IMR-90 (cell line): ENCODE data around the gene SNCA. TPM values are rescaled to one million over a fixed set of nuclear protein-coding genes. Genes with fewer than 3 reads are reported as not detected.

Experiments
- ATAC-seq: fragments of 200-7000 bp; cut with Tn5 transposase; 2 replicates; pipeline ENCODE4 v1.9.1; 2020; ENCODE audit warnings: low read depth, mild to moderate bottlenecking, moderate library complexity
- BruUV-seq: library from RNA; stranded (reverse); fragments of 400-500 nt; replicated peaks from 2 replicates; lab custom pipeline; 2021; lab: Mats Ljungman, UMichigan
- CTCF ChIA-PET: fragments of 300-600 bp; formaldehyde crosslinking; extraction: SDS; loops from one replicate; lab custom pipeline; 2021; ENCODE audit warnings: antibody characterized with exemption; lab: Yijun Ruan, JAX
- POLR2A ChIA-PET: fragments of 300-600 bp; sonication (Branson Sonifier 250); formaldehyde crosslinking; loops from one replicate; lab custom pipeline; 2022; ENCODE audit warnings: antibody characterized with exemption; ENCODE audit not compliant: unreplicated experiment; lab: Charles Lee
- DNase-seq: peaks from one replicate; pipeline ENCODE4 v3.0.0; 2013
- H2AFZ ChIP-seq: replicated peaks from 2 replicates; pipeline ENCODE3; 2013; ENCODE audit warnings: low read length, mild to moderate bottlenecking; ENCODE audit not compliant: poor library complexity
- H2AK5ac ChIP-seq: 2 replicates; pipeline ENCODE4 v1.6.1; 2013; ENCODE audit warnings: low read depth, low read length, inconsistent platforms
- H2AK9ac ChIP-seq: replicated peaks from 2 replicates; pipeline ENCODE3; 2013; ENCODE audit warnings: mild to moderate bottlenecking, low read depth, low read length, moderate library complexity; ENCODE audit not compliant: poor library complexity
- H2BK120ac ChIP-seq: 2 replicates; pipeline ENCODE4 v1.6.1; 2013; ENCODE audit warnings: low read depth, low read length, inconsistent platforms
- H2BK15ac ChIP-seq: 3 replicates; pipeline ENCODE4 v1.6.1; 2013; ENCODE audit warnings: low read depth, low read length, inconsistent platforms
- H2BK20ac ChIP-seq: 2 replicates; pipeline ENCODE4 v1.6.1; 2013; ENCODE audit warnings: low read depth, mild to moderate bottlenecking, inconsistent platforms, low read length, moderate library complexity
- H2BK5ac ChIP-seq: 2 replicates; pipeline ENCODE4 v1.6.1; 2013; ENCODE audit warnings: mild to moderate bottlenecking, low read depth, low read length, inconsistent platforms; ENCODE audit not compliant: poor library complexity, severe bottlenecking
- H3K14ac ChIP-seq: replicated peaks from 2 replicates; pipeline ENCODE4 v1.6.1; 2013; ENCODE audit warnings: low read depth, low read length, inconsistent platforms
- H3K18ac ChIP-seq: 2 replicates; pipeline ENCODE4 v1.6.1; 2013; ENCODE audit warnings: low read depth, low read length, control low read depth
- H3K23ac ChIP-seq: 2 replicates; pipeline ENCODE4 v1.6.1; 2013; ENCODE audit warnings: low read depth, low read length, inconsistent platforms
- H3K27ac ChIP-seq: 2 replicates; pipeline ENCODE4 v1.5.1; 2013; ENCODE audit warnings: mild to moderate bottlenecking, control low read depth, low read length; ENCODE audit not compliant: insufficient read depth
- H3K27me3 ChIP-seq: 2 replicates; pipeline ENCODE4 v1.6.1; 2013; ENCODE audit warnings: low read length; ENCODE audit not compliant: control insufficient read depth, insufficient read depth
- H3K36me3 ChIP-seq: 2 replicates; pipeline ENCODE4 v1.6.1; 2013; ENCODE audit warnings: low read length, mixed read lengths; ENCODE audit not compliant: control insufficient read depth, insufficient read depth
- H3K4ac ChIP-seq: 2 replicates; pipeline ENCODE4 v1.6.1; 2013; ENCODE audit warnings: low read depth, low read length, inconsistent platforms
- H3K4me1 ChIP-seq: 2 replicates; pipeline ENCODE4 v1.6.1; 2013; ENCODE audit warnings: low read length, mixed read lengths; ENCODE audit not compliant: control insufficient read depth, insufficient read depth
- H3K4me2 ChIP-seq: 2 replicates; pipeline ENCODE4 v1.6.1; 2013; ENCODE audit warnings: low read depth, mild to moderate bottlenecking, control low read depth, low read length, moderate library complexity
- H3K4me3 ChIP-seq: 2 replicates; pipeline ENCODE4 v1.5.1; 2013; ENCODE audit warnings: low read depth, mild to moderate bottlenecking, control low read depth, low read length, moderate library complexity; ENCODE audit not compliant: insufficient read depth
- H3K56ac ChIP-seq: 2 replicates; pipeline ENCODE4 v1.6.1; 2013; ENCODE audit warnings: low read length, inconsistent platforms; ENCODE audit not compliant: insufficient read depth; ENCODE audit errors: extremely low read depth
- H3K79me1 ChIP-seq, 2 experiments: 2 replicates each; pipeline ENCODE4 v1.6.1; 2013; ENCODE audit warnings: low read length in 2 of 2, inconsistent platforms in 1 of 2, low read depth in 1 of 2
- H3K9ac ChIP-seq: 2 replicates; pipeline ENCODE4 v1.6.1; 2013; ENCODE audit warnings: low read depth, low read length, control low read depth
- H3K9me1 ChIP-seq: 2 replicates; pipeline ENCODE4 v1.6.1; 2013; ENCODE audit warnings: low read length, inconsistent platforms; ENCODE audit not compliant: insufficient read depth
- H3K9me3 ChIP-seq: 2 replicates; pipeline ENCODE4 v1.6.1; 2013; ENCODE audit warnings: low read length; ENCODE audit not compliant: control insufficient read depth, insufficient read depth
- H4K20me1 ChIP-seq: 2 replicates; pipeline ENCODE4 v1.6.1; 2013; ENCODE audit warnings: low read length, inconsistent platforms; ENCODE audit not compliant: insufficient read depth
- H4K5ac ChIP-seq: 2 replicates; pipeline ENCODE4 v1.6.1; 2013; ENCODE audit warnings: mild to moderate bottlenecking, low read depth, low read length, control low read depth
- H4K8ac ChIP-seq, 2 experiments: 2 replicates each; pipeline ENCODE4 v1.6.1; 2013; ENCODE audit warnings: low read depth in 2 of 2, low read length in 2 of 2, control low read depth in 1 of 2, inconsistent platforms in 1 of 2
- H4K91ac ChIP-seq: 2 replicates; pipeline ENCODE4 v1.6.1; 2013; ENCODE audit warnings: low read depth, low read length, inconsistent platforms; ENCODE audit not compliant: insufficient read depth
- BHLHE40 ChIP-seq: fragments of 150-350 bp; IDR thresholded peaks from 2 replicates; pipeline ENCODE4 v1.6.1; 2016; ENCODE audit warnings: mild to moderate bottlenecking, low read depth, low read length
- CEBPB ChIP-seq: IDR thresholded peaks from 2 replicates; pipeline ENCODE4 v1.6.1; 2012; ENCODE audit warnings: low read depth, low read length, improper control_type of control experiment
- CHD1 ChIP-seq: IDR thresholded peaks from 2 replicates; pipeline ENCODE4 v1.6.1; 2012; ENCODE audit warnings: low read depth, low read length, improper control_type of control experiment
- FOS ChIP-seq: fragments of 150-350 bp; IDR thresholded peaks from 2 replicates; pipeline ENCODE4 v1.6.1; 2016; ENCODE audit warnings: low read depth, low read length
- MAFK ChIP-seq: IDR thresholded peaks from 2 replicates; pipeline ENCODE4 v1.6.1; 2012; ENCODE audit warnings: low read depth, low read length, improper control_type of control experiment
- MAZ ChIP-seq: IDR thresholded peaks from 2 replicates; pipeline ENCODE4 v1.6.1; 2012; ENCODE audit warnings: low read depth, mild to moderate bottlenecking, low read length, improper control_type of control experiment, moderate library complexity, borderline replicate concordance
- MXI1 ChIP-seq: IDR thresholded peaks from 2 replicates; pipeline ENCODE4 v1.6.1; 2012; ENCODE audit warnings: low read depth, mild to moderate bottlenecking, low read length, moderate library complexity, borderline replicate concordance
- NFE2L2 ChIP-seq: fragments of 150-350 bp; IDR thresholded peaks from 2 replicates; pipeline ENCODE4 v1.6.1; 2016; ENCODE audit warnings: low read depth, mild to moderate bottlenecking, low read length
- POLR2A ChIP-seq: IDR thresholded peaks from 2 replicates; pipeline ENCODE4 v1.6.1; 2012; ENCODE audit warnings: mild to moderate bottlenecking, low read depth, low read length
- RAD21 ChIP-seq: IDR thresholded peaks from 2 replicates; pipeline ENCODE4 v1.6.1; 2012; ENCODE audit warnings: low read length, improper control_type of control experiment
- RCOR1 ChIP-seq: IDR thresholded peaks from 2 replicates; pipeline ENCODE4 v1.6.1; 2012; ENCODE audit warnings: mild to moderate bottlenecking, low read length, improper control_type of control experiment; ENCODE audit not compliant: insufficient replicate concordance
- RFX5 ChIP-seq: IDR thresholded peaks from 2 replicates; pipeline ENCODE4 v1.8.0; 2012; ENCODE audit warnings: low read depth, mild to moderate bottlenecking, low read length, moderate library complexity
- SMC3 ChIP-seq: fragments of 150-350 bp; IDR thresholded peaks from 2 replicates; pipeline ENCODE4 v1.6.1; 2016; ENCODE audit warnings: low read depth, mild to moderate bottlenecking, antibody characterized with exemption, low read length, moderate library complexity
- WGBS, 2 experiments: methylation state at CpG; one replicate each; pipeline versions ENCODE4 v1.1.5 to v1.1.7; 2013; ENCODE audit warnings: missing lambda C conversion rate in 2 of 2; ENCODE audit not compliant: insufficient read length in 1 of 2; ENCODE audit errors: extremely low coverage in 2 of 2; 5-methylcytosine and 5-hydroxymethylcytosine counted together
- dilution Hi-C: fragments of 300-500 bp; cut with HindIII; formaldehyde crosslinking; loops from one replicate; pipeline ENCODE4 v1.14.3; 2018; ENCODE audit warnings: low sequenced_read_pairs; ENCODE audit not compliant: unreplicated experiment
- in situ Hi-C: fragments of 300-500 bp; cut with MboI; formaldehyde crosslinking; loops from 3 replicates; pipeline ENCODE4 v1.14.3; 2019; ENCODE audit warnings: low sequenced_read_pairs, inconsistent platforms, mixed read lengths
- intact Hi-C: fragments of 100-400 bp; cut with micrococcal nuclease; formaldehyde crosslinking; loops from 2 replicates; pipeline ENCODE4 v1.10.0; 2022
- polyA plus RNA-seq, 3 experiments: library from polyadenylated mRNA; depleted of rRNA; stranded (reverse); fragments of >200 nt; gene quantifications; 2 replicates each; pipeline ENCODE4 v1.2.3, GENCODE V29; 2012; ENCODE audit warnings: low replicate concordance in 1 of 3
- total RNA-seq: library from RNA; depleted of rRNA; stranded (reverse); fragments of >200 nt; gene quantifications from 2 replicates; pipeline ENCODE4 v1.2.3, GENCODE V29; 2012
- TF ChIP-seq, protein P1 (sequence below): fragments of 150-350 bp; IDR thresholded peaks from 2 replicates; pipeline ENCODE4 v1.6.1; 2017; ENCODE audit warnings: mild to moderate bottlenecking, antibody characterized with exemption, low read length, low read depth
- TF ChIP-seq, protein P2 (sequence below): conservative IDR thresholded peaks from 2 replicates; pipeline ENCODE4 v1.5.1; 2012; ENCODE audit warnings: mild to moderate bottlenecking, low read depth, low read length, improper control_type of control experiment
- TF ChIP-seq, protein P3 (sequence below): fragments of 150-350 bp; IDR thresholded peaks from 2 replicates; pipeline ENCODE4 v1.6.1; 2016; ENCODE audit warnings: low read depth, mild to moderate bottlenecking, low read length, moderate library complexity, borderline replicate concordance

Gene SNCA
- total and polyA plus RNA-seq, 2 of the 4 experiments (the other 2 are of a cell fraction) = 0.36 to 0.46 TPM

DNA sequence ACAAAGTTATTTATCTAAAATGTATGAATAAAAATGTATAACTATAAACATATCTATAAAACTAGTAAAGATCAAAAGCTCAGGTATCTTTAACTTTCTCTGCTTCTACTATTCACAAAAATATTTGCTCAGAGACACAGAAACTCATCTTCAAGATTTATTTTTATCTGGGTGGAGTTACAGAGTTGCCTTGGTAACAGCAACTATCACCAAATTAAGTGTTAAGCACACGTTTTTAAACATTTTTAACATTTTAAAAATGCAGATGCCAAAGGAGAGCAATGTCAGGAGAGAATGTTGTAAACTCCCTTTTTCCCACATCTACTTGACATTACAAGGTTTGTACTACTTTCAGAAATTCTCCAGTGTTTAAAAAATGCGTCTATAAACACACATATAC lies 71.4 kb downstream of the SNCA start:
- Histone ChIP-seq H3K27ac (no peak overlapping the region), H3K4ac (no peak overlapping the region), H2BK20ac (no peak overlapping the region), H2AFZ (no peak overlapping the region), H2BK120ac (no peak overlapping the region), H2AK9ac (no peak overlapping the region), H3K23ac (no peak overlapping the region), H2AK5ac (no peak overlapping the region), H4K20me1 (no peaks in the 10 kb centered on the region), H3K4me2 (no peak overlapping the region), H3K4me1 (no peaks in the 10 kb centered on the region), H3K14ac (no peak overlapping the region), H4K5ac (no peak overlapping the region), H2BK5ac (no peak overlapping the region), H3K79me1 (no peaks in the 10 kb centered on the region), H3K9ac (no peak overlapping the region), H4K91ac (no peak overlapping the region), H3K36me3 (no peaks in the 10 kb centered on the region), H3K27me3 (no peaks in the 10 kb centered on the region), H4K8ac (no peak overlapping the region), H3K56ac (no peak overlapping the region), H3K18ac (no peak overlapping the region), H2BK15ac (no peak overlapping the region), H3K4me3 (no peak overlapping the region), H3K9me1 (no peaks in the 10 kb centered on the region), H3K9me3 (no peaks in the 10 kb centered on the region)
- ChIA-PET CTCF (no interaction called here), POLR2A (no interaction called here)
- no peak for DNase-seq
- ATAC-seq = peak; percentile 30
- TF ChIP-seq SMC3 (no peak), RCOR1 (no peak), POLR2A (no peak), BHLHE40 (no peak), FOS (no peak), CEBPB (no peak), MAFK (no peak), MAZ (no peak), NFE2L2 (no peak), RFX5 (no peak), RAD21 (no peak), MXI1 (no peak), CHD1 (no peak)
- TF ChIP-seq, protein P1, sequence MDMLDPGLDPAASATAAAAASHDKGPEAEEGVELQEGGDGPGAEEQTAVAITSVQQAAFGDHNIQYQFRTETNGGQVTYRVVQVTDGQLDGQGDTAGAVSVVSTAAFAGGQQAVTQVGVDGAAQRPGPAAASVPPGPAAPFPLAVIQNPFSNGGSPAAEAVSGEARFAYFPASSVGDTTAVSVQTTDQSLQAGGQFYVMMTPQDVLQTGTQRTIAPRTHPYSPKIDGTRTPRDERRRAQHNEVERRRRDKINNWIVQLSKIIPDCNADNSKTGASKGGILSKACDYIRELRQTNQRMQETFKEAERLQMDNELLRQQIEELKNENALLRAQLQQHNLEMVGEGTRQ = no peak
- TF ChIP-seq, protein P2, sequence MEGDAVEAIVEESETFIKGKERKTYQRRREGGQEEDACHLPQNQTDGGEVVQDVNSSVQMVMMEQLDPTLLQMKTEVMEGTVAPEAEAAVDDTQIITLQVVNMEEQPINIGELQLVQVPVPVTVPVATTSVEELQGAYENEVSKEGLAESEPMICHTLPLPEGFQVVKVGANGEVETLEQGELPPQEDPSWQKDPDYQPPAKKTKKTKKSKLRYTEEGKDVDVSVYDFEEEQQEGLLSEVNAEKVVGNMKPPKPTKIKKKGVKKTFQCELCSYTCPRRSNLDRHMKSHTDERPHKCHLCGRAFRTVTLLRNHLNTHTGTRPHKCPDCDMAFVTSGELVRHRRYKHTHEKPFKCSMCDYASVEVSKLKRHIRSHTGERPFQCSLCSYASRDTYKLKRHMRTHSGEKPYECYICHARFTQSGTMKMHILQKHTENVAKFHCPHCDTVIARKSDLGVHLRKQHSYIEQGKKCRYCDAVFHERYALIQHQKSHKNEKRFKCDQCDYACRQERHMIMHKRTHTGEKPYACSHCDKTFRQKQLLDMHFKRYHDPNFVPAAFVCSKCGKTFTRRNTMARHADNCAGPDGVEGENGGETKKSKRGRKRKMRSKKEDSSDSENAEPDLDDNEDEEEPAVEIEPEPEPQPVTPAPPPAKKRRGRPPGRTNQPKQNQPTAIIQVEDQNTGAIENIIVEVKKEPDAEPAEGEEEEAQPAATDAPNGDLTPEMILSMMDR = no peak
- TF ChIP-seq, protein P3, sequence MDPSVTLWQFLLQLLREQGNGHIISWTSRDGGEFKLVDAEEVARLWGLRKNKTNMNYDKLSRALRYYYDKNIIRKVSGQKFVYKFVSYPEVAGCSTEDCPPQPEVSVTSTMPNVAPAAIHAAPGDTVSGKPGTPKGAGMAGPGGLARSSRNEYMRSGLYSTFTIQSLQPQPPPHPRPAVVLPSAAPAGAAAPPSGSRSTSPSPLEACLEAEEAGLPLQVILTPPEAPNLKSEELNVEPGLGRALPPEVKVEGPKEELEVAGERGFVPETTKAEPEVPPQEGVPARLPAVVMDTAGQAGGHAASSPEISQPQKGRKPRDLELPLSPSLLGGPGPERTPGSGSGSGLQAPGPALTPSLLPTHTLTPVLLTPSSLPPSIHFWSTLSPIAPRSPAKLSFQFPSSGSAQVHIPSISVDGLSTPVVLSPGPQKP = no peak
- in situ Hi-C loops (no loop called here), intact Hi-C loops (no loop called here), dilution Hi-C loops (no loop called here)
- no TSS peak for BruUV-seq
- WGBS, 2 experiments = no CpG with 5 or more reads among the region's 2 CpGs
